Astrocyte of the cerebellum (primary cell): ENCODE measurements around the gene EFCAB14.

Experiments used
- DNase-seq: peaks from one replicate; pipeline ENCODE4 v3.0.0-alpha.2; 2011; ENCODE audit warnings: low read depth
- H3K4me3 ChIP-seq: 2 replicates; pipeline ENCODE4 v1.5.1; 2011; ENCODE audit warnings: mild to moderate bottlenecking, low read depth, low read length, moderate library complexity
- in situ Hi-C: cut with HindIII; loops from 2 replicates; pipeline ENCODE4 v1.10.0; 2017; ENCODE audit warnings: low sequenced_read_pairs
- TF ChIP-seq, protein P1 (sequence below): IDR thresholded peaks from 2 replicates; pipeline ENCODE4 v1.5.1; 2012; ENCODE audit warnings: low read length, low read depth, moderate library complexity, mild to moderate bottlenecking; ENCODE audit errors: missing control alignments

EFCAB14 gene, protein sequence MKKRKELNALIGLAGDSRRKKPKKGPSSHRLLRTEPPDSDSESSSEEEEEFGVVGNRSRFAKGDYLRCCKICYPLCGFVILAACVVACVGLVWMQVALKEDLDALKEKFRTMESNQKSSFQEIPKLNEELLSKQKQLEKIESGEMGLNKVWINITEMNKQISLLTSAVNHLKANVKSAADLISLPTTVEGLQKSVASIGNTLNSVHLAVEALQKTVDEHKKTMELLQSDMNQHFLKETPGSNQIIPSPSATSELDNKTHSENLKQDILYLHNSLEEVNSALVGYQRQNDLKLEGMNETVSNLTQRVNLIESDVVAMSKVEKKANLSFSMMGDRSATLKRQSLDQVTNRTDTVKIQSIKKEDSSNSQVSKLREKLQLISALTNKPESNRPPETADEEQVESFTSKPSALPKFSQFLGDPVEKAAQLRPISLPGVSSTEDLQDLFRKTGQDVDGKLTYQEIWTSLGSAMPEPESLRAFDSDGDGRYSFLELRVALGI

DNA sequence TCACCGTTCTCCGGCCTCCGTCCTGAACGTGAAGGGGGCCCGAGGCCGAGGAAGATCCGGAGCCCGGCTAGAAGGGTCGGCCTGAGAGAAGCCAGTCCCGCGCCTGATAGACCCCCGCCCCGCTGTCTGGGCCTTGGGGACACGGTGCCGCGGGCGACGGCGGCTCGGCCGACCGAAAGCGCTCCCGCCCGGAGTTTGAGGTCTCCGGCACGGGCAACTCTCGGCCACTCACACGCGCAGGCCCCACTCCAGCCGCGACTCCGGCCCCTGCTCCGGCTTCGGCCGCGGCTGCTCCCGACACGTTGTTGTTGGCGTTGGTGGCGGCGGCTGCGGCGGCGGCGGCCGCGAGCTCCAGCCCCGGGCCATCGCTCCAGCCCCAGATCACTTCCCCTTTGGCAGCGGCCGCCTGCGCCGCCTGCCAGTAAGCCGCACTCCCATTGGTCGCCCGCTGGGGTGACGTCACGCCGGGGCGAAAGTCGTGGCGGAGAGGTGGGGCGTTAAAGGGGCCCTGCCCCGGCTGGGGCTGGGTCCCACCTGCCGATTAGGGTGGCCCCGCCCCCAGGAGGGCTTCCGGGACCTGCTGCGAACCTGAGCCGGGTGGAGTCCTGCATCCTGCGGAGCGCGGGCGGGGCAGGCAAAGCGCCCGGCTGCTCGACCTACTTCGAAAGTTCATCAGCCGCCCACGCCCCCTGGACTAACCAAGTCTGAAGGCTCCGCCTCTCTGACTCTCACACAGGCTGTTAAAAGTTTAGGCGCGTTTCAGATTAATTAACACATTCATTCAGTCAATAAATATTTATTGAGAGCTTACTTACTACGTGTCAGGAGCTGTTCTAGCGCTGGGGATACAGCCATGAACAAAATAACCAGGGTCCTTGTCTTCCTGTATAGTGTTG is at the start of gene EFCAB14:
EFCAB14 (minus strand) TSS at position 388 of the 896 bp plus-strand sequence. CDS start 1,027 bp downstream, outside the sequence.
- in situ Hi-C loops: no loop called here
- TF ChIP-seq, protein P1, sequence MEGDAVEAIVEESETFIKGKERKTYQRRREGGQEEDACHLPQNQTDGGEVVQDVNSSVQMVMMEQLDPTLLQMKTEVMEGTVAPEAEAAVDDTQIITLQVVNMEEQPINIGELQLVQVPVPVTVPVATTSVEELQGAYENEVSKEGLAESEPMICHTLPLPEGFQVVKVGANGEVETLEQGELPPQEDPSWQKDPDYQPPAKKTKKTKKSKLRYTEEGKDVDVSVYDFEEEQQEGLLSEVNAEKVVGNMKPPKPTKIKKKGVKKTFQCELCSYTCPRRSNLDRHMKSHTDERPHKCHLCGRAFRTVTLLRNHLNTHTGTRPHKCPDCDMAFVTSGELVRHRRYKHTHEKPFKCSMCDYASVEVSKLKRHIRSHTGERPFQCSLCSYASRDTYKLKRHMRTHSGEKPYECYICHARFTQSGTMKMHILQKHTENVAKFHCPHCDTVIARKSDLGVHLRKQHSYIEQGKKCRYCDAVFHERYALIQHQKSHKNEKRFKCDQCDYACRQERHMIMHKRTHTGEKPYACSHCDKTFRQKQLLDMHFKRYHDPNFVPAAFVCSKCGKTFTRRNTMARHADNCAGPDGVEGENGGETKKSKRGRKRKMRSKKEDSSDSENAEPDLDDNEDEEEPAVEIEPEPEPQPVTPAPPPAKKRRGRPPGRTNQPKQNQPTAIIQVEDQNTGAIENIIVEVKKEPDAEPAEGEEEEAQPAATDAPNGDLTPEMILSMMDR: no peak
- peak; percentile 67 for DNase-seq

DNA sequence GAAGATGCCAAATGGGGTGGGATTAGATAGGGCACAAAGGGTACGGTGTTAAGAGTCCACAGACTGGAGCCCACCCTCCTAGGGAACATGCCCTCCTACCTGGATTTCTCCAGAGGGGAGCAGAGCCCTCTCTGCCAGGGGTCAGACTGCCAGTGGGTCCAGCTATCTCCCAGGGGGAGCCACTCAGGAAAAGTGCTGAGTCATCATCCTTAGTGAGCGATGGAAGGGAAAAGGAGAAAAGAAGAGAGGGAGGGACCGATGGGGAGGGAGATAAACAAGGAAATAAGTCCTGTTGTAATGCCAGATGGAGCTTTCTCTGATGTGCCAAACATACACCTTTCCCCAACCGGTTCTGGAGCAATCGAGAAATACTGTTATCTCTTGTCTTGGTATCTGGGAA is 49.5 kb upstream of the EFCAB14 start:
- no peak for DNase-seq
- TF ChIP-seq, protein P1: no peak
- no peak overlapping the region for H3K4me3 ChIP-seq
- in situ Hi-C loops: no loop called here

More for the DNA sequence above, at the start of gene EFCAB14:
- peak within 1 kb of the TSS; percentile 85 for H3K4me3 ChIP-seq

DNA sequence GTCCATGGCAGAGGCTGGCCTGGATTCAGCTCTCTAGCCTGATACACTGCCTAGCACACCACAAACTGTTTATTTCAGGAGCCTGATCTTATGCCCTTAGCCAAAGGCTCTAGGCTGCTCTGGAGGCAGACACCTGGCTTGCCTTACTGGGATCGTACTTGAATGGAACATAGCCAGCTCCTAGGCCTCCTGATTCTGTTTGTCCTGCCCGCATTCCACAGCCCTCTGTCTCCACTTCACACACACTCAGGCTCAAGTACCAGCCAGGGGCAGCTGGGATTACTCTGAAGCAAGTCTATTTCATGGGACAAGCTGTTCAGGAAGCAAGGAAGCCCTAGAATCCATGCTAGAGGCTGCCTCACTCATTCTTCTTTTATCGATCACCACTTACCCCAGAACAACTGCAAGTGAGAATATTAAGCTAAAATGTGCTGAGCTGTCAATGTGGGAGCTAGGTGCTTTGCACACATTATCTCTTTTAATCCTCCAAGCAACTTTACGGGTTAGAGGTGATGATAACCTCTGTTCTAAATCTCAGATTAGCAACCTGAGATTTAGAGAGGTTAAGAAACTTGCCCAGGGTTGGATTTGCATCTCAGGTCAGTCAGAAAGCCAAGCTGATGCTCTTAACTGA is 48.9 kb upstream of the EFCAB14 start:
- in situ Hi-C loops: no loop called here
- TF ChIP-seq, protein P1: no peak
- no peak for DNase-seq
- no peak overlapping the region for H3K4me3 ChIP-seq

DNA sequence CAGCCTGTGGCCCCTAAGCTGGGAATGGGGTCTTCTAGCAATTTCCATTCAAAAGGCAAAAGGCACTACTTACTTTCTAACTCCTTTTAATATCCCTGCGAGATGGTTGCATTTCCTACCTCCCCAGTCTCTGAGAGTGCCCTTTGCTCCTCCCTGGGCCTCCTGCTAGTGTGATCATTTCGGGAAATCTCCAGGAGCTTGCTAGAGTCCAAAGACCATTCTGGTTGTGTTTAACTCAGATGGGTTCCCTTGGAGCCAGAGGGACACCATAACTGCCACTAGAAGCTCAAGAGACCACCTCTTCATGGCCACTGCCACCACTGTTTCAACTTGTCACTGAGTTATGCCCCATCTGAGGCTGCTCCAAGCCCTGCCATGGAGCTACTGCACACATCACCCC is 45.5 kb upstream of the EFCAB14 start:
- DNase-seq: no peak
- TF ChIP-seq, protein P1: no peak
- H3K4me3 ChIP-seq: no peak overlapping the region
- in situ Hi-C loops: no loop called here

DNA sequence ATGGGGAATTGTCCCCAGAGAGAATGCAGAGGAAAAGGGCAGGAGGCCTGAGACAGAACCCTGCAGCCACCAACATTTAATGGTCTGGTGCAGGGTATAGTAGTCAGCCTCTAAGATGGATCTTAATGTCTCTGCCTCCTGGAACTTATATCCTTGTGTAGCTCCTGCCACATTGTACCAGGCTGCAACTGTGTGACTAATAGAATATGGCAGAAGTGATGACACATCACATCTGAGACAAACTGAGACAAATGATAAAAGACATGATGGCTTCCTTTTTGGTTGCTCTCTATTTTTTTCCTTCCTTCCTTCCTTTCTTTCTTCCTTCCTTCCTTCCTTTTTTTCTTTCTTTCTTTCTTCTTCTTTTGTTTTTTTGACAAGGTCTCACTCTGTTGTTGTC is 42.8 kb upstream of the EFCAB14 start:
- TF ChIP-seq, protein P1: no peak
- in situ Hi-C loops: no loop called here
- no peak overlapping the region for H3K4me3 ChIP-seq
- no peak for DNase-seq
